Measurements from ENCODE around the gene PTPRN2. TPM values are rescaled to one million over a fixed set of nuclear protein-coding genes. Genes with fewer than 3 reads are reported as not detected.
"Not testable (repeated sequence)": the region's sequence is repeated elsewhere in the genome, so short reads cannot be mapped to it uniquely, and the experiment has no call there.

The PTPRN2 gene
- total RNA-seq, 8 experiments from 2014 or later = 0.10 to 19.7 (median 10.8) TPM; not detected in 1

- ATAC-seq (replicated peaks in 6 of 8) = peak in 5 of 8 experiments; percentile 51 to 100 (median 98)
- in situ Hi-C loops (cut with MboI; ENCODE audit: low pct_unique_long_range_greater_than_20kb in 2 of 9, low sequenced_read_pairs in 9 of 9, unreplicated experiment in 9 of 9) = no loop called here
- H3K27ac ChIP-seq = peak overlapping the region; percentile 48 to 82
- WGBS, 10 experiments = 0 to 80% (median 45%) methylated on average over 1 to 2 of the region's 5 CpGs; no CpG with 5 or more reads in 6 of the 10 experiments
- H3K4me3 ChIP-seq = no peak overlapping the region
- peaks cover 0 to 17% of the 10 kb centered on the region in 2 donors for H3K4me1 ChIP-seq (replicated peaks in 1 of 2)
Measured at GRCh38 chr7:157507987-157508386, 1079.6 kb downstream of the PTPRN2 start.

- Histone ChIP-seq H3K4me1 (replicated peaks in 1 of 2) (peaks cover 0 to 22% of the 10 kb centered on the region in 2 donors), H3K4me3 (no peak overlapping the region), H3K27ac (no peak overlapping the region)
- in situ Hi-C loops (cut with MboI; ENCODE audit: low pct_unique_long_range_greater_than_20kb in 2 of 9, low sequenced_read_pairs in 9 of 9, unreplicated experiment in 9 of 9) = no loop called here
- 20 to 80% (median 68%) methylated on average over 1 to 2 of the region's 6 CpGs; no CpG with 5 or more reads in 4 of the 10 experiments for WGBS, 10 experiments
- no peak for ATAC-seq (replicated peaks in 6 of 8)
Measured at GRCh38 chr7:157506268-157506667, 1081.4 kb downstream of the PTPRN2 start.

GRCh38 chr7:157505646-157506045 is 1082.0 kb downstream of the PTPRN2 start:
- H3K27ac ChIP-seq = no peak overlapping the region
- ATAC-seq (replicated peaks in 6 of 8) = no peak
- peaks cover 0 to 22% of the 10 kb centered on the region in 2 donors for H3K4me1 ChIP-seq (replicated peaks in 1 of 2)
- 0 to 92% (median 20%) methylated on average over 1 of the region's 1 CpG; no CpG with 5 or more reads in 1 of the 10 experiments for WGBS, 10 experiments
- in situ Hi-C loops (cut with MboI; ENCODE audit: low pct_unique_long_range_greater_than_20kb in 2 of 9, low sequenced_read_pairs in 9 of 9, unreplicated experiment in 9 of 9) = no loop called here
- no peak overlapping the region for H3K4me3 ChIP-seq

GRCh38 chr7:157503229-157503628 is 1084.4 kb downstream of the PTPRN2 start:
- Histone ChIP-seq H3K27ac (no peak overlapping the region), H3K4me3 (no peak overlapping the region), H3K4me1 (replicated peaks in 1 of 2) (peaks cover 23 to 40% of the 10 kb centered on the region in 2 donors)
- in situ Hi-C loops (cut with MboI; ENCODE audit: low pct_unique_long_range_greater_than_20kb in 2 of 9, low sequenced_read_pairs in 9 of 9, unreplicated experiment in 9 of 9) = no loop called here
- no peak for ATAC-seq (replicated peaks in 6 of 8)
- WGBS, 10 experiments = 0 to 92% (median 30%) methylated on average over 1 to 4 of the region's 4 CpGs; no CpG with 5 or more reads in 4 of the 10 experiments

GRCh38 chr7:157502701-157503111 is 1084.9 kb downstream of the PTPRN2 start:
- in situ Hi-C loops (cut with MboI; ENCODE audit: low pct_unique_long_range_greater_than_20kb in 2 of 9, low sequenced_read_pairs in 9 of 9, unreplicated experiment in 9 of 9) = no loop called here
- ATAC-seq (replicated peaks in 6 of 8) = no peak

GRCh38 chr7:157501581-157501980 is 1086.0 kb downstream of the PTPRN2 start:
- 0 to 97% (median 78%) methylated on average over 1 to 16 of the region's 22 CpGs; no CpG with 5 or more reads in 1 of the 10 experiments for WGBS, 10 experiments
- Histone ChIP-seq H3K4me1 (replicated peaks in 1 of 2) (peaks cover 40 to 44% of the 10 kb centered on the region in 2 donors), H3K27ac (no peak overlapping the region), H3K4me3 (no peak overlapping the region)
- in situ Hi-C loops (cut with MboI; ENCODE audit: low pct_unique_long_range_greater_than_20kb in 2 of 9, low sequenced_read_pairs in 9 of 9, unreplicated experiment in 9 of 9) = no loop called here
- no peak for ATAC-seq (replicated peaks in 6 of 8)

More at GRCh38 chr7:157502701-157503111, 1084.9 kb downstream of the PTPRN2 start:
- H3K4me1 ChIP-seq (replicated peaks in 1 of 2) = peaks cover 29 to 39% of the 10 kb centered on the region in 2 donors
- H3K4me3 ChIP-seq = no peak overlapping the region
- H3K27ac ChIP-seq = no peak overlapping the region
- 5 to 100% (median 59%) methylated on average over 2 to 11 of the region's 12 CpGs; no CpG with 5 or more reads in 2 of the 10 experiments for WGBS, 10 experiments

GRCh38 chr7:157500989-157501540 is 1086.6 kb downstream of the PTPRN2 start:
- WGBS, 10 experiments = 40 to 79% (median 58%) methylated on average over 1 to 5 of the region's 45 CpGs; no CpG with 5 or more reads in 6 of the 10 experiments
- in situ Hi-C loops (cut with MboI; ENCODE audit: low pct_unique_long_range_greater_than_20kb in 2 of 9, low sequenced_read_pairs in 9 of 9, unreplicated experiment in 9 of 9) = not testable (repeated sequence)

GRCh38 chr7:157500171-157500960 is 1087.3 kb downstream of the PTPRN2 start:
- Histone ChIP-seq H3K27ac (peak overlapping the region; percentile 93 to 96), H3K4me1 (replicated peaks in 1 of 2) (peaks cover 48 to 51% of the 10 kb centered on the region in 2 donors), H3K4me3 (no peak overlapping the region)
- 67 to 94% (median 83%) methylated on average over 3 to 11 of the region's 32 CpGs; no CpG with 5 or more reads in 1 of the 10 experiments for WGBS, 10 experiments
- no peak for ATAC-seq (replicated peaks in 6 of 8)
- in situ Hi-C loops (cut with MboI; ENCODE audit: low pct_unique_long_range_greater_than_20kb in 2 of 9, low sequenced_read_pairs in 9 of 9, unreplicated experiment in 9 of 9) = no loop called here

More at GRCh38 chr7:157500989-157501540, 1086.6 kb downstream of the PTPRN2 start:
- not testable (repeated sequence) for H3K4me3 ChIP-seq; ATAC-seq (replicated peaks in 6 of 8); H3K27ac ChIP-seq
- H3K4me1 ChIP-seq (replicated peaks in 1 of 2) = peaks cover 45 to 49% of the 10 kb centered on the region in 2 donors

GRCh38 chr7:157499835-157500153 is 1087.8 kb downstream of the PTPRN2 start:
- Histone ChIP-seq H3K27ac (peak overlapping the region; percentile 93 to 96), H3K4me3 (no peak overlapping the region), H3K4me1 (replicated peaks in 1 of 2) (peaks cover 48 to 51% of the 10 kb centered on the region in 2 donors)
- 30 to 89% (median 52%) methylated on average over 1 to 3 of the region's 9 CpGs; no CpG with 5 or more reads in 6 of the 10 experiments for WGBS, 10 experiments
- no peak for ATAC-seq (replicated peaks in 6 of 8)
- in situ Hi-C loops (cut with MboI; ENCODE audit: low pct_unique_long_range_greater_than_20kb in 2 of 9, low sequenced_read_pairs in 9 of 9, unreplicated experiment in 9 of 9) = no loop called here

- Histone ChIP-seq H3K4me3 (no peak overlapping the region), H3K4me1 (replicated peaks in 1 of 2) (peaks cover 48 to 51% of the 10 kb centered on the region in 2 donors), H3K27ac (peak overlapping the region; percentile 93 to 96)
- in situ Hi-C loops (cut with MboI; ENCODE audit: low pct_unique_long_range_greater_than_20kb in 2 of 9, low sequenced_read_pairs in 9 of 9, unreplicated experiment in 9 of 9) = no loop called here
- 33 to 100% (median 58%) methylated on average over 1 to 6 of the region's 27 CpGs; no CpG with 5 or more reads in 4 of the 10 experiments for WGBS, 10 experiments
- peak in 3 of 8 experiments; percentile 2 to 14 (median 5) for ATAC-seq (replicated peaks in 6 of 8)
Measured at GRCh38 chr7:157499121-157499834, 1088.3 kb downstream of the PTPRN2 start.

- in situ Hi-C loops (cut with MboI; ENCODE audit: low pct_unique_long_range_greater_than_20kb in 2 of 9, low sequenced_read_pairs in 9 of 9, unreplicated experiment in 9 of 9) = no loop called here
- WGBS, 10 experiments = 0 to 52% (median 16%) methylated on average over 1 to 9 of the region's 12 CpGs; no CpG with 5 or more reads in 5 of the 10 experiments
- ATAC-seq (replicated peaks in 6 of 8) = peak in 5 of 8 experiments; percentile 87 to 90 (median 89)
- H3K27ac ChIP-seq = peak overlapping the region; percentile 93 to 96
- peak overlapping the region in 1 of 5 donors; percentile 0 for H3K4me3 ChIP-seq
- peaks cover 48 to 51% of the 10 kb centered on the region in 2 donors for H3K4me1 ChIP-seq (replicated peaks in 1 of 2)
Measured at GRCh38 chr7:157498657-157499056, 1089.0 kb downstream of the PTPRN2 start.

GRCh38 chr7:157497744-157498651 is 1089.6 kb downstream of the PTPRN2 start:
- peak in 6 of 8 experiments; percentile 29 to 86 (median 78) for ATAC-seq (replicated peaks in 6 of 8)
- in situ Hi-C loops (cut with MboI; ENCODE audit: low pct_unique_long_range_greater_than_20kb in 2 of 9, low sequenced_read_pairs in 9 of 9, unreplicated experiment in 9 of 9) = no loop called here
- Histone ChIP-seq H3K4me1 (replicated peaks in 1 of 2) (peaks cover 48 to 51% of the 10 kb centered on the region in 2 donors), H3K27ac (peak overlapping the region; percentile 93 to 96), H3K4me3 (peak overlapping the region in 1 of 5 donors; percentile 0)
- 27 to 86% (median 41%) methylated on average over 1 to 9 of the region's 33 CpGs; no CpG with 5 or more reads in 6 of the 10 experiments for WGBS, 10 experiments
